Lung (tissue), 12 donors: Measurements from ENCODE around the gene SUPT16H. TPM values are rescaled to one million over a fixed set of nuclear protein-coding genes. Genes with fewer than 3 reads are reported as not detected.

ENCODE experiments used
- ATAC-seq: fragments of 200-7000 bp; cut with Tn5 transposase; one replicate; pipeline ENCODE4 v1.9.1; 2020; ENCODE audit warnings: moderate number of reproducible peaks; ENCODE audit not compliant: insufficient read depth, low FRiP score
- DNase-seq, 3 donors: peaks; one replicate each; pipeline ENCODE4 v3.0.0-alpha.2; 2013 to 2017
- H3K27ac ChIP-seq, 2 donors: one replicate each; pipeline ENCODE4 v1.5.1; 2013; ENCODE audit warnings: mild to moderate bottlenecking in 2 of 2, moderate library complexity in 2 of 2, control low read depth in 1 of 2, inconsistent platforms in 1 of 2, low read depth in 1 of 2, low read length in 1 of 2
- H3K27me3 ChIP-seq, 3 donors: one replicate each; pipeline ENCODE4 v1.5.1; 2013; ENCODE audit warnings: low read length in 2 of 3; ENCODE audit not compliant: control insufficient read depth in 3 of 3, insufficient read depth in 3 of 3
- H3K36me3 ChIP-seq, 4 donors: one replicate each; pipeline ENCODE4 v1.5.1; 2013; ENCODE audit warnings: low read length in 4 of 4, mild to moderate bottlenecking in 1 of 4, moderate library complexity in 1 of 4; ENCODE audit not compliant: control insufficient read depth in 4 of 4, insufficient read depth in 4 of 4
- H3K4me1 ChIP-seq, 5 donors: one replicate each; pipeline ENCODE4 v1.5.1; 2013; ENCODE audit warnings: low read length in 5 of 5, mild to moderate bottlenecking in 2 of 5, moderate library complexity in 1 of 5; ENCODE audit not compliant: control insufficient read depth in 5 of 5, insufficient read depth in 5 of 5
- H3K4me3 ChIP-seq: one replicate; pipeline ENCODE4 v1.5.1; 2013; ENCODE audit warnings: mild to moderate bottlenecking, control low read depth, moderate library complexity
- H3K9ac ChIP-seq, 2 donors: one replicate each; pipeline ENCODE4 v1.5.1; 2013; ENCODE audit warnings: low read length in 2 of 2, control low read depth in 1 of 2; ENCODE audit not compliant: insufficient read depth in 1 of 2
- H3K9me3 ChIP-seq, 4 donors: one replicate each; pipeline ENCODE4 v1.5.1; 2013; ENCODE audit warnings: low read length in 3 of 4, mild to moderate bottlenecking in 1 of 4, moderate library complexity in 1 of 4; ENCODE audit not compliant: control insufficient read depth in 4 of 4, insufficient read depth in 3 of 4
- CTCF ChIP-seq: IDR thresholded peaks from 2 replicates; pipeline ENCODE4 v1.5.1; 2012; ENCODE audit warnings: mild to moderate bottlenecking; ENCODE audit errors: control extremely low read depth, extremely low read depth
- WGBS, 2 donors: extraction: QIAGEN DNeasy Blood & Tissue Kit; methylation state at CpG; one replicate each; pipeline ENCODE4 v1.1.7; 2013; 5-methylcytosine and 5-hydroxymethylcytosine counted together
- polyA plus RNA-seq, 2 donors: library from polyadenylated mRNA; stranded (reverse); fragments of 200-250 nt; gene quantifications; one replicate each; pipeline ENCODE4 v1.2.1, GENCODE V29; 2013
- total RNA-seq, 2 donors: library from RNA; depleted of rRNA in 1 of 2; stranded (reverse); fragments of >200 nt in 1 of 2; gene quantifications; one replicate each; pipeline ENCODE4 v1.2.1, GENCODE V29; 2014 to 2021
- donor health status: control.
- donor health status: control.
- donor health status: Bipolar disorder and iron deficiency.
- donor health status: healthy.
- donor health status: DM: yes; HTN: yes; CAD: no.

The SUPT16H gene
- total and polyA plus RNA-seq, 4 donors: 45.3 to 63.7 (median 47.2) TPM

- H3K36me3 ChIP-seq: peaks cover 40 to 80% (median 55%) of the 10 kb centered on the region in 4 donors
- no peaks in the 10 kb centered on the region for H3K27me3 ChIP-seq
- no peak overlapping the region for H3K27ac ChIP-seq
- no peak for TF ChIP-seq CTCF
- H3K4me3 ChIP-seq: no peak overlapping the region
- DNase-seq (no peak), ATAC-seq (no peak)
- WGBS, 2 donors: 89 to 90% methylated on average over 3 of the region's 3 CpGs
- H3K9ac ChIP-seq: no peak overlapping the region
- no peaks in the 10 kb centered on the region for H3K9me3 ChIP-seq
- peaks cover 0 to 2% (median 0%) of the 10 kb centered on the region in 5 donors for H3K4me1 ChIP-seq
Observed at GRCh38 chr14:21408147-21408546, 24.3 kb upstream of the SUPT16H start.

- TF ChIP-seq CTCF: no peak
- DNase-seq (no peak), ATAC-seq (no peak)
- H3K4me3 ChIP-seq: no peak overlapping the region
- peaks cover 46 to 82% (median 61%) of the 10 kb centered on the region in 4 donors for H3K36me3 ChIP-seq
- no peak overlapping the region for H3K27ac ChIP-seq
- H3K9me3 ChIP-seq: no peaks in the 10 kb centered on the region
- no peak overlapping the region for H3K9ac ChIP-seq
- H3K4me1 ChIP-seq: peaks cover 0 to 2% (median 0%) of the 10 kb centered on the region in 5 donors
- H3K27me3 ChIP-seq: no peaks in the 10 kb centered on the region
Observed at GRCh38 chr14:21406213-21406612, 22.4 kb upstream of the SUPT16H start.

GRCh38 chr14:21405097-21405496 lies 21.3 kb upstream of the SUPT16H start:
- no peak for TF ChIP-seq CTCF
- Histone ChIP-seq H3K9ac (no peak overlapping the region), H3K9me3 (no peaks in the 10 kb centered on the region), H3K36me3 (peaks cover 50 to 80% (median 70%) of the 10 kb centered on the region in 4 donors), H3K4me1 (peaks cover 0 to 2% (median 0%) of the 10 kb centered on the region in 5 donors), H3K27ac (no peak overlapping the region), H3K27me3 (no peaks in the 10 kb centered on the region), H3K4me3 (no peak overlapping the region)
- 70 to 79% methylated on average over 3 of the region's 3 CpGs for WGBS, 2 donors
- ATAC-seq: no peak
- DNase-seq: no peak

- ATAC-seq (no peak), DNase-seq (no peak)
- H3K27ac ChIP-seq: no peak overlapping the region
Observed at GRCh38 chr14:21399311-21399870, 15.6 kb upstream of the SUPT16H start.

More at GRCh38 chr14:21399311-21399870, 15.6 kb upstream of the SUPT16H start:
- no peaks in the 10 kb centered on the region for H3K4me1 ChIP-seq
- H3K4me3 ChIP-seq: no peak overlapping the region
- H3K9ac ChIP-seq: no peak overlapping the region
- peaks cover 51 to 70% (median 66%) of the 10 kb centered on the region in 4 donors for H3K36me3 ChIP-seq
- H3K9me3 ChIP-seq: no peaks in the 10 kb centered on the region
- H3K27me3 ChIP-seq: no peaks in the 10 kb centered on the region
- TF ChIP-seq CTCF: no peak
- WGBS, 2 donors: 96 to 97% methylated on average over 5 of the region's 5 CpGs
